Left lung (tissue), 10 donors: ENCODE data around the gene DPCD. TPM values are rescaled to one million over a fixed set of nuclear protein-coding genes. Genes with fewer than 3 reads are reported as not detected.

Experiments used
- ATAC-seq: fragments of 200-7000 bp; cut with Tn5 transposase; one replicate; pipeline ENCODE4 v1.9.1; 2020; ENCODE audit warnings: moderate library complexity
- DNase-seq, 4 donors: peaks; one replicate each; pipeline ENCODE4 v3.0.0-alpha.2; 2013 to 2020
- H3K27ac ChIP-seq, 2 donors: fragments of 200-600 bp; sonication (generic) in 1 of 2; one replicate each; pipeline versions ENCODE4 v1.5.0 to v1.8.0; 2020 to 2021
- H3K27me3 ChIP-seq, 2 donors: fragments of 200-600 bp; sonication (generic) in 1 of 2; one replicate each; pipeline versions ENCODE4 v1.5.0 to v1.8.0; 2020 to 2021
- H3K36me3 ChIP-seq, 2 donors: fragments of 200-600 bp; sonication (generic) in 1 of 2; one replicate each; pipeline versions ENCODE4 v1.5.0 to v1.8.0; 2020 to 2021
- H3K4me1 ChIP-seq, 2 donors: fragments of 200-600 bp; one replicate each; pipeline ENCODE4 v1.8.0; 2021
- H3K4me3 ChIP-seq, 2 donors: fragments of 200-600 bp; sonication (generic) in 1 of 2; one replicate each; pipeline versions ENCODE4 v1.5.0 to v1.8.0; 2020 to 2021; ENCODE audit warnings: mild to moderate bottlenecking in 1 of 2
- H3K9me3 ChIP-seq, 2 donors: fragments of 200-600 bp; sonication (generic) in 1 of 2; one replicate each; pipeline versions ENCODE4 v1.5.0 to v1.8.0; 2020 to 2021
- intact Hi-C, 2 donors: fragments of 100-400 bp; cut with DNase I; formaldehyde crosslinking; loops; one replicate each; pipeline versions ENCODE4 v1.11.2 to v1.14.2; 2022
- polyA plus RNA-seq, 6 donors: library from polyadenylated mRNA; unstranded; fragments of 120-200 nt; gene quantifications; one replicate each; pipeline ENCODE4 v1.2.1, GENCODE V29; 2013; ENCODE audit not compliant: insufficient read length in 6 of 6
- total RNA-seq, 2 donors: library from RNA; stranded (reverse); fragmentation: NEBNext Ultra II Directional; extraction: Animal tissue kit (Norgen Biotek cat#: 25700); gene quantifications; one replicate each; pipeline ENCODE4 v1.2.1, GENCODE V29; 2021
- TF ChIP-seq, protein P1 (sequence below), 2 donors: fragments of 200-600 bp; sonication (generic) in 1 of 2; IDR thresholded peaks; one replicate each; pipeline versions ENCODE4 v1.5.0 to v1.8.0; 2021; ENCODE audit warnings: antibody characterized with exemption in 2 of 2
- donor health status: DM: no; HTN: yes; CAD: no.
- donor health status: DM: no; HTN: no; CAD: no.

The DPCD gene
- total and polyA plus RNA-seq, 8 donors, result 13.5 to 36.1 (median 31.7) TPM

DNA sequence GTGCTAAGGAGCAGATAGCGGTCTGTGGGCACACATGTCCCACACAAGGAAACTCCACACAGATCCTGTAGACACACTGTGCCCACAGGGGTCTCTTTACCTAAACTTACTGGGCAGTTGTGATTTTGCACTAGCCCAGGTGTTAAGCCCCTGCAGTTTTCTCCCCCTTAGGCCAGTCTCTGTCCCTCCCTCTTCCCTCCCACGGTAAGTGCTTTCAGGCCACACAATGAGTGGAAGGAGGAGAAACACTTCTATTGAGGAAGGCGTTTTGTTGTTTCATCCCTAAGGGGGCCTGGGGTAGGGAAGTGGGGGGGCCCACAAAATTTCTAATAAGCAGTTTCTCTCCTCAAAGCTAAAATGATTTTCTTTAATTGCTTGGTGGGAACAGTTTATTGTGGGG lies 55.4 kb downstream of the DPCD start:
- Histone ChIP-seq H3K36me3 (peaks cover 0 to 42% of the 10 kb centered on the region in 2 donors), H3K4me1 (no peaks in the 10 kb centered on the region), H3K9me3 (no peaks in the 10 kb centered on the region), H3K4me3 (no peak overlapping the region), H3K27ac (no peak overlapping the region), H3K27me3 (no peaks in the 10 kb centered on the region)
- DNase-seq (no peak), ATAC-seq (no peak)
- intact Hi-C loops, result no loop called here
- TF ChIP-seq, protein P1, sequence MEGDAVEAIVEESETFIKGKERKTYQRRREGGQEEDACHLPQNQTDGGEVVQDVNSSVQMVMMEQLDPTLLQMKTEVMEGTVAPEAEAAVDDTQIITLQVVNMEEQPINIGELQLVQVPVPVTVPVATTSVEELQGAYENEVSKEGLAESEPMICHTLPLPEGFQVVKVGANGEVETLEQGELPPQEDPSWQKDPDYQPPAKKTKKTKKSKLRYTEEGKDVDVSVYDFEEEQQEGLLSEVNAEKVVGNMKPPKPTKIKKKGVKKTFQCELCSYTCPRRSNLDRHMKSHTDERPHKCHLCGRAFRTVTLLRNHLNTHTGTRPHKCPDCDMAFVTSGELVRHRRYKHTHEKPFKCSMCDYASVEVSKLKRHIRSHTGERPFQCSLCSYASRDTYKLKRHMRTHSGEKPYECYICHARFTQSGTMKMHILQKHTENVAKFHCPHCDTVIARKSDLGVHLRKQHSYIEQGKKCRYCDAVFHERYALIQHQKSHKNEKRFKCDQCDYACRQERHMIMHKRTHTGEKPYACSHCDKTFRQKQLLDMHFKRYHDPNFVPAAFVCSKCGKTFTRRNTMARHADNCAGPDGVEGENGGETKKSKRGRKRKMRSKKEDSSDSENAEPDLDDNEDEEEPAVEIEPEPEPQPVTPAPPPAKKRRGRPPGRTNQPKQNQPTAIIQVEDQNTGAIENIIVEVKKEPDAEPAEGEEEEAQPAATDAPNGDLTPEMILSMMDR (IDR thresholded peaks at IDR 0.05), result no peak

DNA sequence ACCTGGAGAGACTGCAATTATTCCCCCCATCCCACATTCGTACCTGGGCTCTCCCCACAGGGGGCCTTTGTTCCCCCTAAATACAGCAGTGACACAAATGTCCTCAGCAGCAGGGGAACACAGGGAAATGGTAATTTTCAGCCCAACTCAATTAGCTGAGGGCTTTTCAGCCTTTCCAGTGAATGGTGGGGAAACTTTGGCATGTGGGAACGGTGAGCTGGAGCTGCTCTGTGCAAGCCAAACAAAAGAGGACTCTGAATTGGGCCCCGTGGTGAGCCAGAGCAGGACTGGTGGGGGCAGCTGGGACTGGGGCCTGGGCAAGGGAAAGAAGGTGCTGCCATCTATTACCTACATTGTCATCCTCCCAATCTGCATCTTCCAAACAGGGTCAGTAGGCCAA lies 55.9 kb downstream of the DPCD start:
- no peak overlapping the region for H3K27ac ChIP-seq
- TF ChIP-seq, protein P1 (IDR thresholded peaks at IDR 0.05), result no peak

DNA sequence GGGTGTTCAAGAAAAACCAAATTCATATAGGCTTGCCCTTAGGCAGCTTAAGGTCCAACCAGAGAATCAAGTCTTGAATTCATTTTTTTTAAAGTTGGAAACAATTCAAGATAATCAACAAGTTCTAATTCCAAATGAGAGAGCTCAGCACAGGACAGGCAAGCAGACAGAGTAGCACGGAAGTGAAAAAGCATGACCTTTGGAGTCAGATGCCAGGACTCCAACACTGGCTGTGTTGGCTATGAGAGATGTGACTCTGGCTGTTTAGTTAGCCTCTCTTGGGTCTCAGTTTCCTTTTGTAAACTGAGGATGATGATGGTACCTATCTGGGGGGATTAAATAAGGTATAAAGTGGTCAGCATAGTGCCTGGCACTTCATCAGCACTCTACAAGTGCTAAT lies 57.5 kb downstream of the DPCD start:
- ATAC-seq (no peak), DNase-seq (no peak)
- intact Hi-C loops, result no loop called here
- H3K27ac ChIP-seq, result no peak overlapping the region
- no peaks in the 10 kb centered on the region for H3K27me3 ChIP-seq
- H3K9me3 ChIP-seq, result no peaks in the 10 kb centered on the region
- peaks cover 0 to 57% of the 10 kb centered on the region in 2 donors for H3K36me3 ChIP-seq
- H3K4me1 ChIP-seq, result no peaks in the 10 kb centered on the region
- TF ChIP-seq, protein P1 (IDR thresholded peaks at IDR 0.05), result no peak
- no peak overlapping the region for H3K4me3 ChIP-seq

More for the DNA sequence above, 55.9 kb downstream of the DPCD start:
- ATAC-seq (no peak), DNase-seq (no peak)
- H3K36me3 ChIP-seq, result peaks cover 0 to 45% of the 10 kb centered on the region in 2 donors
- no peaks in the 10 kb centered on the region for H3K27me3 ChIP-seq
- H3K4me3 ChIP-seq, result no peak overlapping the region
- intact Hi-C loops, result no loop called here
- H3K4me1 ChIP-seq, result no peaks in the 10 kb centered on the region
- H3K9me3 ChIP-seq, result no peaks in the 10 kb centered on the region

DNA sequence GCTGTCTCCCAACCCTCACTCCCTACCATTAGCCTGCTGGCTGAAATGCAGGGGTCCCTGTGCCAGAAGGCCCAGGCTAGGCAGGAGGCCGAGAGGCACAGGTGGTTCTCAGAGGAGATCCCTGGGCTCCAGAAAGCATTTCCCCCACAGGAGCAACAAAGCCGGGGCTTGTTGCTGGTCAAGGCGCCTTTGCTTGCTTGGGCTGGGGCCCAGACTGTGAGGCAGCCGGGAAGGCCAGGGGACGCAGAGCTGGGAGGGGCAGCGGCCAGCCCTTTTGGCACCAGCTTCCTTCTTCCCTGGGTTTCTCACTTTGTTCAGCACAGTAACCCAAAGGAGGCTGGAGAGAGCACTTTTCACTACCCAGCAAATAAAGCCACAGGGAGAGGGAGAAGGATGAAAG lies 58.2 kb downstream of the DPCD start:
- no peak overlapping the region for H3K4me3 ChIP-seq
- no peaks in the 10 kb centered on the region for H3K4me1 ChIP-seq
- H3K9me3 ChIP-seq, result no peaks in the 10 kb centered on the region
- TF ChIP-seq, protein P1 (IDR thresholded peaks at IDR 0.05), result no peak
- H3K27ac ChIP-seq, result no peak overlapping the region
- no peak for ATAC-seq
- intact Hi-C loops, result no loop called here
- DNase-seq, result no peak
- H3K36me3 ChIP-seq, result peaks cover 0 to 64% of the 10 kb centered on the region in 2 donors
- H3K27me3 ChIP-seq, result no peaks in the 10 kb centered on the region

DNA sequence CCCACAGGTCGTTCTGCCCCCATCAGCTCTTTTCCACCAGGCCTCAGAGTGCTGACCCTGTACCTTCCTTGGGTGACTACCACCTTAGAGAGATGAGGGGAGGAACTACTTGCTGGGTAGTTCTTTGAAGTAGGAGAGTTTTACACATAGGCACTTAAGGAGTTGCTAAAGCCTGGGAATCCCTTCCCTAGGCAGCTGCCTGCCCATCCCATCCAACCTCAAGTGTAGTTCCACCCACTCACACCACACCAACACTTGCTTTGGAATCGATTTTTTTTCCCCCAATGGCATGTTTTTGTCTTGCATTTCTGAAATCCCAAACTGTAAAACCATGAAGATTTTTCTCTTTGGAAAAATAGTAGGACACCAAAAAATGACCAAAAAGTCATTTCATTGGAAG lies 59.1 kb downstream of the DPCD start:
- H3K9me3 ChIP-seq, result no peaks in the 10 kb centered on the region
- intact Hi-C loops, result no loop called here
- no peak overlapping the region for H3K4me3 ChIP-seq
- H3K36me3 ChIP-seq, result peaks cover 0 to 66% of the 10 kb centered on the region in 2 donors
- TF ChIP-seq, protein P1 (IDR thresholded peaks at IDR 0.05), result no peak
- no peak for ATAC-seq
- H3K4me1 ChIP-seq, result no peaks in the 10 kb centered on the region
- no peaks in the 10 kb centered on the region for H3K27me3 ChIP-seq
- no peak for DNase-seq
- H3K27ac ChIP-seq, result no peak overlapping the region
